PFSK-1 (cell line): Measurements from ENCODE around the gene HIRIP3.

Source experiments
- FOXP2 ChIP-seq: optimal IDR thresholded peaks from 2 replicates; pipeline ENCODE3; 2011; ENCODE audit warnings: borderline replicate concordance, control low read depth, inconsistent platforms; ENCODE audit not compliant: insufficient read depth; ENCODE audit errors: extremely low read length, extremely low read depth
- POLR2AphosphoS5 ChIP-seq: IDR thresholded peaks from 2 replicates; pipeline ENCODE4 v1.6.1; 2012; ENCODE audit warnings: low read depth, mild to moderate bottlenecking, control low read depth, low read length, moderate library complexity
- SIN3A ChIP-seq: IDR thresholded peaks from 2 replicates; pipeline ENCODE4 v1.6.1; 2012; ENCODE audit warnings: mild to moderate bottlenecking, low read length, moderate library complexity, borderline replicate concordance; ENCODE audit not compliant: insufficient read depth
- TAF1 ChIP-seq: IDR thresholded peaks from 2 replicates; pipeline ENCODE4 v1.6.1; 2012; ENCODE audit warnings: low read length, control low read depth, borderline replicate concordance; ENCODE audit not compliant: insufficient read depth
- TF ChIP-seq, protein P1 (sequence below), 2 experiments: IDR thresholded peaks; 2 replicates each; pipeline versions ENCODE4 v1.6.1 to v1.8.0; 2011 to 2012; ENCODE audit warnings: low read depth in 2 of 2, low read length in 2 of 2, control low read depth in 1 of 2, inconsistent platforms in 1 of 2, mild to moderate bottlenecking in 1 of 2, moderate library complexity in 1 of 2; ENCODE audit not compliant: insufficient read depth in 1 of 2

The HIRIP3 gene

DNA sequence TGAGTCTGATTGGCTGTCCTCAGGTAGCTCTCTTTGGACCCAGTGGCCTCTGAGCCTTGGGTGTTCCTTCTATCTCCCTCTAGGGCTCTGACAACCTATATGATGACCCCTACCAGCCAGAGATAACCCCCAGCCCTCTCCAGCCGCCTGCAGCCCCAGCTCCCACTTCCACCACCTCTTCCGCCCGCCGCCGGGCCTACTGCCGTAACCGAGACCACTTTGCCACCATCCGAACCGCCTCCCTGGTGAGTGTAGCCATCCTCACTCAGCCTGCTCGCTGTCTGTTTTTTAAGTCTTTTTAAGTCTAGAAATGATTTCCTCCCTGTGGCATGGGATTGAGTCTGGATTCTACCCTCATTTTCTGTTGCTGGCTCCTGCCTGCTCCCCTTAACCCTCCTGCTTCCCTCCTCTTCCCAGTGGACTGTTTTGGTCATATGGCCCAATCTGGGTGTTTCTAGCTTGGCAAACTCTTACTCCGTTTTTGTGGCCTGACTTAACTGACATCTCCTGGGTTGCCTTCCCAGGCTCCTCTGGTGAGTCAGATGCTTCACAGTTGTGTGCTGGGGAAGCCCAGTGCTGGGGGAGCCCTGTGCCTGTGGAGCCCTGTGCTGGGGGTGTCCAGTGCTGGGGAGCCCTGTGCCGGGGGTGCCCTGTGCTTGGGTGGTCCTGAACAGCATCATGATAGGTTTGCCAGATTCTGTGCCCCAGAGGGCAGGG is 11.8 kb downstream of the HIRIP3 start:
- TF ChIP-seq POLR2AphosphoS5 = no peak

DNA sequence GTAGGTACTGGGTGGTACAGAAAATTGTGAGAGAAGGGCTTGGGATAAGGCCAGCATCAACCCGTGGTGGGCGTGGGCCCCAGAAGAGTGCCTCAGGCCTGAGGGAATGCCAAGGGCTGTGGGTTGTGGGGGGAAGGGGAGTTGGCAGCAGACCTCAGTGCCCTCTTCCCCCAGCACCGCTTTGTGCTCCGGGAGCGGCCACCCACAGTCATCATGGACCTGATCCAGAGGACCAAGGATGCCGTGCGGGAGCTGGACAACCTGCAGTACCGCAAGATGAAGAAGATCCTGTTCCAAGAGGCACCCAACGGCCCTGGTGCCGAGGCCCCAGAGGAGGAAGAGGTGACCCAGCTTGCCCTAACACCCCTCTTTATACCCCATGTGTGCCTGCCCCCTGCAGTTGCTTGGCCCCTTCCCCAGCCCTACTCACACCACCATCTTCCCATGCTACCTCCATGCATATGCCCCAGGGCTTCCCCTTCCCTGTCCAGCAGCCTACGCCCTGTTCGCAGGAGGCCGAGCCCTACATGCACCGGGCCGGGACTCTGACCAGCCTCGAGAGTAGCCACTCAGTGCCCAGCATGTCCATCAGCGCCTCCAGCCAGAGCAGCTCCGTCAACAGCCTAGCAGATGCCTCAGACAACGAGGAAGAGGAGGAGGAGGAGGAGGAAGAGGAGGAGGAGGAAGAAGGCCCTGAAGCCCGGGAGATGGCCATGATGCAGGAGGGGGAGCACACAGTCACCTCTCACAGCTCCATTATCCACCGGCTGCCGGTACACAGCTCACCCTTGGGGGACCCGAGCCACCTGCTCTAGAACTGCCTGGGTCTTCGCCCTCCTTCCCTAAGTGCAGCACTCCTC is 12.6 kb downstream of the HIRIP3 start:
- TF ChIP-seq POLR2AphosphoS5 = no peak
- no peak for TF ChIP-seq TAF1
- TF ChIP-seq SIN3A = no peak
- TF ChIP-seq, protein P1, sequence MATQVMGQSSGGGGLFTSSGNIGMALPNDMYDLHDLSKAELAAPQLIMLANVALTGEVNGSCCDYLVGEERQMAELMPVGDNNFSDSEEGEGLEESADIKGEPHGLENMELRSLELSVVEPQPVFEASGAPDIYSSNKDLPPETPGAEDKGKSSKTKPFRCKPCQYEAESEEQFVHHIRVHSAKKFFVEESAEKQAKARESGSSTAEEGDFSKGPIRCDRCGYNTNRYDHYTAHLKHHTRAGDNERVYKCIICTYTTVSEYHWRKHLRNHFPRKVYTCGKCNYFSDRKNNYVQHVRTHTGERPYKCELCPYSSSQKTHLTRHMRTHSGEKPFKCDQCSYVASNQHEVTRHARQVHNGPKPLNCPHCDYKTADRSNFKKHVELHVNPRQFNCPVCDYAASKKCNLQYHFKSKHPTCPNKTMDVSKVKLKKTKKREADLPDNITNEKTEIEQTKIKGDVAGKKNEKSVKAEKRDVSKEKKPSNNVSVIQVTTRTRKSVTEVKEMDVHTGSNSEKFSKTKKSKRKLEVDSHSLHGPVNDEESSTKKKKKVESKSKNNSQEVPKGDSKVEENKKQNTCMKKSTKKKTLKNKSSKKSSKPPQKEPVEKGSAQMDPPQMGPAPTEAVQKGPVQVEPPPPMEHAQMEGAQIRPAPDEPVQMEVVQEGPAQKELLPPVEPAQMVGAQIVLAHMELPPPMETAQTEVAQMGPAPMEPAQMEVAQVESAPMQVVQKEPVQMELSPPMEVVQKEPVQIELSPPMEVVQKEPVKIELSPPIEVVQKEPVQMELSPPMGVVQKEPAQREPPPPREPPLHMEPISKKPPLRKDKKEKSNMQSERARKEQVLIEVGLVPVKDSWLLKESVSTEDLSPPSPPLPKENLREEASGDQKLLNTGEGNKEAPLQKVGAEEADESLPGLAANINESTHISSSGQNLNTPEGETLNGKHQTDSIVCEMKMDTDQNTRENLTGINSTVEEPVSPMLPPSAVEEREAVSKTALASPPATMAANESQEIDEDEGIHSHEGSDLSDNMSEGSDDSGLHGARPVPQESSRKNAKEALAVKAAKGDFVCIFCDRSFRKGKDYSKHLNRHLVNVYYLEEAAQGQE (IDR thresholded peaks at IDR 0.05; ENCODE audit: insufficient read depth in 1 of 2, low read depth in 2 of 2, low read length in 2 of 2) = no peak
- TF ChIP-seq FOXP2 = no peak

DNA sequence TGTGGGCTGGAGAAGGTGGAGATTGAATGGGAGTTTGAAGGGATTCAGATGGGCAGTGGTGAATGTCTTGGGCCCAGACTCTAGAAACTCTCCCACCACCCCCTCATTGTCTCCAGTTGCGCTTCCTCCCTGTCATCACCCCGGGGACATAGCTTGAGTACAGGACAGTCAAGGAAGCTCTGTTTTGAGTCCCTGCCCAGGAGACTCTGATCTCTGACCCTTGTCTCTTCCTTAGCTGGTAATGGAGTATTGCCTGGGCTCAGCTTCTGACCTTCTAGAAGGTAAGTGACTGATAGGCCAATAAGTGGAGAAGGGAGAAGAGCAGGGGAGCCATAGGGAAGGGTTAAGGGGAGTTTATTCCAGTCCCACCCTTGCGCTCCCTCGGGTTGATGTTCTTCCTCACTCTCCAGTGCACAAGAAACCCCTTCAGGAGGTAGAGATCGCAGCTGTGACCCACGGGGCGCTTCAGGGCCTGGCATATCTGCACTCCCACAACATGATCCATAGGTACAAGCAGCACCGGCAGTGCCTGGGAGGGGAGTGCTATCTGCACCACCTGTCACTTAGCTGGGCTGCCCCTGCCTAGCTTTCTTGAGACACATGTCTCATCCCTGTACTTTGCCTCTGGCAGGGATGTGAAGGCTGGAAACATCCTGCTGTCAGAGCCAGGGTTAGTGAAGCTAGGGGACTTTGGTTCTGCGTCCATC is 16.7 kb downstream of the HIRIP3 start:
- TF ChIP-seq SIN3A = no peak
- no peak for TF ChIP-seq TAF1
- no peak for TF ChIP-seq POLR2AphosphoS5
- TF ChIP-seq FOXP2 = no peak

DNA sequence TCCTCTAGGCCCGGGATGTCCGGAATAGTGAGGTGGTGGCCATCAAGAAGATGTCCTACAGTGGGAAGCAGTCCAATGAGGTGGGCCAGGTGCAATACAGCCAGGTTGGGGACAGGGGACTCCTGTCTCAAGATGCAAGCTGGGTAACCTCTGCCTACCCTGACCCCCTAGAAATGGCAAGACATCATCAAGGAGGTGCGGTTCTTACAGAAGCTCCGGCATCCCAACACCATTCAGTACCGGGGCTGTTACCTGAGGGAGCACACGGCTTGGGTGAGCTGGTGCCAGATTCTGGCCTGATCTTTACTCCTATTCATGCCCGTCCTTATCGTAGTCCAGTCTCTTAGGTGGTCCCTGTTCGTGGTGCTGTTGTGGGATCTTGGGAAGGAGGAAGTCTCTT is 17.3 kb downstream of the HIRIP3 start:
- no peak for TF ChIP-seq FOXP2
- no peak for TF ChIP-seq TAF1
- no peak for TF ChIP-seq SIN3A
- TF ChIP-seq, protein P1 (IDR thresholded peaks at IDR 0.05; ENCODE audit: insufficient read depth in 1 of 2, low read depth in 2 of 2, low read length in 2 of 2) = no peak
- TF ChIP-seq POLR2AphosphoS5 = no peak

- TF ChIP-seq POLR2AphosphoS5 = no peak
- no peak for TF ChIP-seq SIN3A
- no peak for TF ChIP-seq FOXP2
- no peak for TF ChIP-seq TAF1
- TF ChIP-seq, protein P1 (IDR thresholded peaks at IDR 0.05; ENCODE audit: insufficient read depth in 1 of 2, low read depth in 2 of 2, low read length in 2 of 2) = no peak
These were observed 18.2 kb downstream of the HIRIP3 start for GRCh38 chr16:29977063-29977825.
